ENCODE data around the gene TRA2A.

Gene TRA2A

GRCh38 chr7:23524473-23524872 lies 7.3 kb downstream of the TRA2A start:
- no peak overlapping the region for H4K12ac ChIP-seq (ENCODE audit: low read depth, low read length)
- H2BK5ac ChIP-seq (ENCODE audit: low read depth, low read length, poor library complexity) = no peak overlapping the region
- H2AFZ ChIP-seq (ENCODE audit: insufficient read depth, low read length, poor library complexity) = no peak overlapping the region
- no peaks in the 10 kb centered on the region for H3K9me3 ChIP-seq (ENCODE audit: insufficient read depth, low read depth, low read length)
- no peak overlapping the region for H3K4me3 ChIP-seq (ENCODE audit: low read depth, low read length)
- no peak overlapping the region for H3K18ac ChIP-seq (ENCODE audit: low read length)
- H3K14ac ChIP-seq (ENCODE audit: low read length) = no peak overlapping the region
- H3K79me2 ChIP-seq (ENCODE audit: control insufficient read depth, insufficient read depth, low read length, poor library complexity) = peaks cover 14% of the 10 kb centered on the region
- peaks cover 13 to 14% of the 10 kb centered on the region in 2 experiments for H3K36me3 ChIP-seq (ENCODE audit: control insufficient read depth in 1 of 2, insufficient read depth in 2 of 2, low read length in 2 of 2)
- H2BK12ac ChIP-seq (ENCODE audit: low read length) = no peak overlapping the region
- no peak overlapping the region for H3K27ac ChIP-seq (ENCODE audit: low read depth, low read length)
- no CpG with 5 or more reads among the region's 7 CpGs for WGBS (ENCODE audit: extremely low coverage, insufficient coverage, insufficient read length)
- peak overlapping the region; percentile 46 for H3K4ac ChIP-seq (ENCODE audit: low read depth, low read length)
- no peaks in the 10 kb centered on the region for H3K27me3 ChIP-seq (ENCODE audit: insufficient read depth, low read length)
- no peaks in the 10 kb centered on the region for H3K79me1 ChIP-seq (ENCODE audit: low read length)
- no peak overlapping the region for H3K23ac ChIP-seq (ENCODE audit: low read length)
- no peak overlapping the region for H3K4me2 ChIP-seq (ENCODE audit: low read length)
- no peak overlapping the region for H2BK120ac ChIP-seq (ENCODE audit: insufficient read depth, low read length, poor library complexity)
- H4K91ac ChIP-seq (ENCODE audit: low read depth, low read length) = no peak overlapping the region
- H3K4me1 ChIP-seq (ENCODE audit: control insufficient read depth in 1 of 2, insufficient read depth in 2 of 2, low read length in 2 of 2) = peaks cover 2 to 4% of the 10 kb centered on the region in 2 experiments
- DNase-seq = no peak
- H2AK5ac ChIP-seq (ENCODE audit: low read length) = no peak overlapping the region
- H4K8ac ChIP-seq (ENCODE audit: low read depth, low read length) = no peak overlapping the region
- H3K9ac ChIP-seq (ENCODE audit: low read length) = no peak overlapping the region

GRCh38 chr7:23523486-23524075 lies 8.2 kb downstream of the TRA2A start:
- H3K79me1 ChIP-seq (ENCODE audit: low read length) = no peaks in the 10 kb centered on the region
- H3K79me2 ChIP-seq (ENCODE audit: control insufficient read depth, insufficient read depth, low read length, poor library complexity) = peaks cover 12% of the 10 kb centered on the region
- H3K4me3 ChIP-seq (ENCODE audit: low read depth, low read length) = no peak overlapping the region
- H2AK5ac ChIP-seq (ENCODE audit: low read length) = no peak overlapping the region
- H3K27me3 ChIP-seq (ENCODE audit: insufficient read depth, low read length) = no peaks in the 10 kb centered on the region
- no peak overlapping the region for H3K27ac ChIP-seq (ENCODE audit: low read depth, low read length)
- peak overlapping the region; percentile 40 for H3K4ac ChIP-seq (ENCODE audit: low read depth, low read length)
- H2BK120ac ChIP-seq (ENCODE audit: insufficient read depth, low read length, poor library complexity) = no peak overlapping the region
- H2AFZ ChIP-seq (ENCODE audit: insufficient read depth, low read length, poor library complexity) = no peak overlapping the region
- H3K4me1 ChIP-seq (ENCODE audit: control insufficient read depth in 1 of 2, insufficient read depth in 2 of 2, low read length in 2 of 2) = peaks cover 0 to 2% of the 10 kb centered on the region in 2 experiments
- H4K12ac ChIP-seq (ENCODE audit: low read depth, low read length) = no peak overlapping the region
- DNase-seq = no peak
- no peak overlapping the region for H3K18ac ChIP-seq (ENCODE audit: low read length)
- H3K9ac ChIP-seq (ENCODE audit: low read length) = no peak overlapping the region
- no peak overlapping the region for H2BK12ac ChIP-seq (ENCODE audit: low read length)
- no peaks in the 10 kb centered on the region for H3K9me3 ChIP-seq (ENCODE audit: insufficient read depth, low read depth, low read length)
- H3K23ac ChIP-seq (ENCODE audit: low read length) = no peak overlapping the region
- H3K4me2 ChIP-seq (ENCODE audit: low read length) = no peak overlapping the region
- peaks cover 21 to 22% of the 10 kb centered on the region in 2 experiments for H3K36me3 ChIP-seq (ENCODE audit: control insufficient read depth in 1 of 2, insufficient read depth in 2 of 2, low read length in 2 of 2)
- no peak overlapping the region for H4K91ac ChIP-seq (ENCODE audit: low read depth, low read length)
- no peak overlapping the region for H4K8ac ChIP-seq (ENCODE audit: low read depth, low read length)
- WGBS (ENCODE audit: extremely low coverage, insufficient coverage, insufficient read length) = no CpG with 5 or more reads among the region's 2 CpGs
- no peak overlapping the region for H2BK5ac ChIP-seq (ENCODE audit: low read depth, low read length, poor library complexity)
- no peak overlapping the region for H3K14ac ChIP-seq (ENCODE audit: low read length)

- WGBS (ENCODE audit: extremely low coverage, insufficient coverage, insufficient read length) = no CpG with 5 or more reads among the region's 7 CpGs
- H3K9me3 ChIP-seq (ENCODE audit: insufficient read depth, low read depth, low read length) = no peaks in the 10 kb centered on the region
- H3K18ac ChIP-seq (ENCODE audit: low read length) = no peak overlapping the region
- H2BK120ac ChIP-seq (ENCODE audit: insufficient read depth, low read length, poor library complexity) = no peak overlapping the region
- DNase-seq = no peak
- H3K27me3 ChIP-seq (ENCODE audit: insufficient read depth, low read length) = no peaks in the 10 kb centered on the region
- H3K36me3 ChIP-seq (ENCODE audit: control insufficient read depth in 1 of 2, insufficient read depth in 2 of 2, low read length in 2 of 2) = peaks cover 45% of the 10 kb centered on the region in 2 experiments
- H2AFZ ChIP-seq (ENCODE audit: insufficient read depth, low read length, poor library complexity) = no peak overlapping the region
- no peak overlapping the region for H2BK5ac ChIP-seq (ENCODE audit: low read depth, low read length, poor library complexity)
- H3K79me2 ChIP-seq (ENCODE audit: control insufficient read depth, insufficient read depth, low read length, poor library complexity) = peaks cover 8% of the 10 kb centered on the region
- no peak overlapping the region for H3K4me3 ChIP-seq (ENCODE audit: low read depth, low read length)
- no peak overlapping the region for H3K9ac ChIP-seq (ENCODE audit: low read length)
- H3K4me2 ChIP-seq (ENCODE audit: low read length) = no peak overlapping the region
- H3K4ac ChIP-seq (ENCODE audit: low read depth, low read length) = peak overlapping the region; percentile 98
- no peak overlapping the region for H2AK5ac ChIP-seq (ENCODE audit: low read length)
- H2BK12ac ChIP-seq (ENCODE audit: low read length) = no peak overlapping the region
- H3K79me1 ChIP-seq (ENCODE audit: low read length) = no peaks in the 10 kb centered on the region
- H4K8ac ChIP-seq (ENCODE audit: low read depth, low read length) = no peak overlapping the region
- H3K14ac ChIP-seq (ENCODE audit: low read length) = no peak overlapping the region
- H4K12ac ChIP-seq (ENCODE audit: low read depth, low read length) = no peak overlapping the region
- no peak overlapping the region for H3K27ac ChIP-seq (ENCODE audit: low read depth, low read length)
- H4K91ac ChIP-seq (ENCODE audit: low read depth, low read length) = no peak overlapping the region
- no peak overlapping the region for H3K23ac ChIP-seq (ENCODE audit: low read length)
- peaks cover 0 to 2% of the 10 kb centered on the region in 2 experiments for H3K4me1 ChIP-seq (ENCODE audit: control insufficient read depth in 1 of 2, insufficient read depth in 2 of 2, low read length in 2 of 2)
Observed at GRCh38 chr7:23520582-23520981, 11.2 kb downstream of the TRA2A start.

GRCh38 chr7:23514755-23515154 lies 17.0 kb downstream of the TRA2A start:
- H3K79me2 ChIP-seq (ENCODE audit: control insufficient read depth, insufficient read depth, low read length, poor library complexity) = peaks cover 4% of the 10 kb centered on the region
- H3K9ac ChIP-seq (ENCODE audit: low read length) = no peak overlapping the region
- no peak overlapping the region for H3K18ac ChIP-seq (ENCODE audit: low read length)
- H3K14ac ChIP-seq (ENCODE audit: low read length) = no peak overlapping the region
- no peak overlapping the region for H2BK12ac ChIP-seq (ENCODE audit: low read length)
- no peaks in the 10 kb centered on the region for H3K79me1 ChIP-seq (ENCODE audit: low read length)
- no CpG with 5 or more reads among the region's 2 CpGs for WGBS (ENCODE audit: extremely low coverage, insufficient coverage, insufficient read length)
- H3K36me3 ChIP-seq (ENCODE audit: control insufficient read depth in 1 of 2, insufficient read depth in 2 of 2, low read length in 2 of 2) = peaks cover 62 to 63% of the 10 kb centered on the region in 2 experiments
- no peak overlapping the region for H3K4ac ChIP-seq (ENCODE audit: low read depth, low read length)
- no peak overlapping the region for H2AK5ac ChIP-seq (ENCODE audit: low read length)
- H3K9me3 ChIP-seq (ENCODE audit: insufficient read depth, low read depth, low read length) = no peaks in the 10 kb centered on the region
- no peaks in the 10 kb centered on the region for H3K4me1 ChIP-seq (ENCODE audit: control insufficient read depth in 1 of 2, insufficient read depth in 2 of 2, low read length in 2 of 2)
- no peaks in the 10 kb centered on the region for H3K27me3 ChIP-seq (ENCODE audit: insufficient read depth, low read length)
- DNase-seq = no peak
- no peak overlapping the region for H3K4me3 ChIP-seq (ENCODE audit: low read depth, low read length)
- H4K8ac ChIP-seq (ENCODE audit: low read depth, low read length) = no peak overlapping the region
- H2BK120ac ChIP-seq (ENCODE audit: insufficient read depth, low read length, poor library complexity) = no peak overlapping the region
- no peak overlapping the region for H3K23ac ChIP-seq (ENCODE audit: low read length)
- no peak overlapping the region for H3K4me2 ChIP-seq (ENCODE audit: low read length)
- no peak overlapping the region for H4K91ac ChIP-seq (ENCODE audit: low read depth, low read length)
- H2BK5ac ChIP-seq (ENCODE audit: low read depth, low read length, poor library complexity) = no peak overlapping the region
- no peak overlapping the region for H3K27ac ChIP-seq (ENCODE audit: low read depth, low read length)
- no peak overlapping the region for H4K12ac ChIP-seq (ENCODE audit: low read depth, low read length)
- no peak overlapping the region for H2AFZ ChIP-seq (ENCODE audit: insufficient read depth, low read length, poor library complexity)
